ENCODE data around the gene SLC6A2. TPM values are rescaled to one million over a fixed set of nuclear protein-coding genes. Genes with fewer than 3 reads are reported as not detected.

SLC6A2 gene
- total RNA-seq, 1 donor from 2014 or later = not detected

- intact Hi-C loops (cut with micrococcal nuclease) = no loop called here
- no peaks in the 10 kb centered on the region for H3K4me1 Mint-ChIP-seq (ENCODE audit: low read depth)
- DNase-seq (ENCODE audit: low spot score) = no peak
- no peaks in the 10 kb centered on the region for H3K36me3 Mint-ChIP-seq (ENCODE audit: low read depth)
- H3K9me3 Mint-ChIP-seq = no peaks in the 10 kb centered on the region
- H3K27ac Mint-ChIP-seq = no peak overlapping the region
- H3K4me3 Mint-ChIP-seq = no peak overlapping the region
- peaks cover 7% of the 10 kb centered on the region for H3K27me3 Mint-ChIP-seq (ENCODE audit: insufficient read depth)
Measured at GRCh38 chr16:55634193-55634592, 21.6 kb upstream of the SLC6A2 start.

- peaks cover 3% of the 10 kb centered on the region for H3K27me3 Mint-ChIP-seq (ENCODE audit: insufficient read depth)
- no peaks in the 10 kb centered on the region for H3K4me1 Mint-ChIP-seq (ENCODE audit: low read depth)
- no peak overlapping the region for H3K4me3 Mint-ChIP-seq
- DNase-seq (ENCODE audit: low spot score) = no peak
- intact Hi-C loops (cut with micrococcal nuclease) = no loop called here
- H3K36me3 Mint-ChIP-seq (ENCODE audit: low read depth) = no peaks in the 10 kb centered on the region
- H3K9me3 Mint-ChIP-seq = no peaks in the 10 kb centered on the region
- no peak overlapping the region for H3K27ac Mint-ChIP-seq
Measured at GRCh38 chr16:55638256-55638655, 17.5 kb upstream of the SLC6A2 start.

GRCh38 chr16:55640701-55641327 lies 15.0 kb upstream of the SLC6A2 start:
- Mint-ChIP-seq H3K27ac (no peak overlapping the region), H3K4me1 (ENCODE audit: low read depth) (no peaks in the 10 kb centered on the region), H3K9me3 (no peaks in the 10 kb centered on the region), H3K36me3 (ENCODE audit: low read depth) (no peaks in the 10 kb centered on the region), H3K4me3 (no peak overlapping the region), H3K27me3 (ENCODE audit: insufficient read depth) (no peaks in the 10 kb centered on the region)
- intact Hi-C loops (cut with micrococcal nuclease) = no loop called here
- no peak for DNase-seq (ENCODE audit: low spot score)

GRCh38 chr16:55641430-55642056 lies 14.2 kb upstream of the SLC6A2 start:
- no peaks in the 10 kb centered on the region for H3K9me3 Mint-ChIP-seq
- intact Hi-C loops (cut with micrococcal nuclease) = no loop called here
- H3K27ac Mint-ChIP-seq = no peak overlapping the region
- H3K4me3 Mint-ChIP-seq = no peak overlapping the region
- DNase-seq (ENCODE audit: low spot score) = no peak
- no peaks in the 10 kb centered on the region for H3K27me3 Mint-ChIP-seq (ENCODE audit: insufficient read depth)
- no peaks in the 10 kb centered on the region for H3K4me1 Mint-ChIP-seq (ENCODE audit: low read depth)
- H3K36me3 Mint-ChIP-seq (ENCODE audit: low read depth) = no peaks in the 10 kb centered on the region

- H3K9me3 Mint-ChIP-seq = no peaks in the 10 kb centered on the region
- intact Hi-C loops (cut with micrococcal nuclease) = no loop called here
- no peaks in the 10 kb centered on the region for H3K27me3 Mint-ChIP-seq (ENCODE audit: insufficient read depth)
- no peak overlapping the region for H3K4me3 Mint-ChIP-seq
- no peaks in the 10 kb centered on the region for H3K4me1 Mint-ChIP-seq (ENCODE audit: low read depth)
- no peak for DNase-seq (ENCODE audit: low spot score)
- no peak overlapping the region for H3K27ac Mint-ChIP-seq
- no peaks in the 10 kb centered on the region for H3K36me3 Mint-ChIP-seq (ENCODE audit: low read depth)
Measured at GRCh38 chr16:55642611-55643010, 13.2 kb upstream of the SLC6A2 start.

- intact Hi-C loops (cut with micrococcal nuclease) = no loop called here
- H3K9me3 Mint-ChIP-seq = no peaks in the 10 kb centered on the region
- DNase-seq (ENCODE audit: low spot score) = no peak
- H3K4me1 Mint-ChIP-seq (ENCODE audit: low read depth) = no peaks in the 10 kb centered on the region
- no peak overlapping the region for H3K4me3 Mint-ChIP-seq
- no peak overlapping the region for H3K27ac Mint-ChIP-seq
- H3K36me3 Mint-ChIP-seq (ENCODE audit: low read depth) = no peaks in the 10 kb centered on the region
- no peaks in the 10 kb centered on the region for H3K27me3 Mint-ChIP-seq (ENCODE audit: insufficient read depth)
Measured at GRCh38 chr16:55643161-55643970, 12.4 kb upstream of the SLC6A2 start.

- H3K27ac Mint-ChIP-seq = no peak overlapping the region
Measured at GRCh38 chr16:55645986-55646385, 9.8 kb upstream of the SLC6A2 start.

GRCh38 chr16:55647343-55647742 lies 8.4 kb upstream of the SLC6A2 start:
- Mint-ChIP-seq H3K4me1 (ENCODE audit: low read depth) (no peaks in the 10 kb centered on the region), H3K9me3 (no peaks in the 10 kb centered on the region), H3K27me3 (ENCODE audit: insufficient read depth) (peaks cover 10% of the 10 kb centered on the region), H3K27ac (no peak overlapping the region), H3K36me3 (ENCODE audit: low read depth) (no peaks in the 10 kb centered on the region), H3K4me3 (no peak overlapping the region)
- intact Hi-C loops (cut with micrococcal nuclease) = no loop called here
- no peak for DNase-seq (ENCODE audit: low spot score)

More at GRCh38 chr16:55645986-55646385, 9.8 kb upstream of the SLC6A2 start:
- Mint-ChIP-seq H3K4me1 (ENCODE audit: low read depth) (no peaks in the 10 kb centered on the region), H3K4me3 (no peak overlapping the region), H3K36me3 (ENCODE audit: low read depth) (no peaks in the 10 kb centered on the region), H3K9me3 (no peaks in the 10 kb centered on the region), H3K27me3 (ENCODE audit: insufficient read depth) (peaks cover 7% of the 10 kb centered on the region)
- DNase-seq (ENCODE audit: low spot score) = no peak
- intact Hi-C loops (cut with micrococcal nuclease) = no loop called here

GRCh38 chr16:55647798-55648197 lies 8.0 kb upstream of the SLC6A2 start:
- Mint-ChIP-seq H3K4me3 (no peak overlapping the region), H3K36me3 (ENCODE audit: low read depth) (no peaks in the 10 kb centered on the region)

GRCh38 chr16:55651841-55652824 lies 3.7 kb upstream of the SLC6A2 start:
- H3K27ac Mint-ChIP-seq = no peak overlapping the region
- no peaks in the 10 kb centered on the region for H3K9me3 Mint-ChIP-seq
- intact Hi-C loops (cut with micrococcal nuclease) = no loop called here

More at GRCh38 chr16:55647798-55648197, 8.0 kb upstream of the SLC6A2 start:
- H3K27me3 Mint-ChIP-seq (ENCODE audit: insufficient read depth) = peaks cover 10% of the 10 kb centered on the region
- intact Hi-C loops (cut with micrococcal nuclease) = no loop called here
- no peak for DNase-seq (ENCODE audit: low spot score)
- H3K27ac Mint-ChIP-seq = no peak overlapping the region
- H3K9me3 Mint-ChIP-seq = no peaks in the 10 kb centered on the region
- no peaks in the 10 kb centered on the region for H3K4me1 Mint-ChIP-seq (ENCODE audit: low read depth)

GRCh38 chr16:55653106-55653505 lies 2.7 kb upstream of the SLC6A2 start:
- intact Hi-C loops (cut with micrococcal nuclease) = no loop called here
- peaks cover 12% of the 10 kb centered on the region for H3K27me3 Mint-ChIP-seq (ENCODE audit: insufficient read depth)
- DNase-seq (ENCODE audit: low spot score) = no peak
- H3K9me3 Mint-ChIP-seq = no peaks in the 10 kb centered on the region
- H3K27ac Mint-ChIP-seq = no peak overlapping the region
- H3K4me3 Mint-ChIP-seq = no peak overlapping the region
- no peaks in the 10 kb centered on the region for H3K4me1 Mint-ChIP-seq (ENCODE audit: low read depth)
- no peaks in the 10 kb centered on the region for H3K36me3 Mint-ChIP-seq (ENCODE audit: low read depth)

More at GRCh38 chr16:55651841-55652824, 3.7 kb upstream of the SLC6A2 start:
- no peaks in the 10 kb centered on the region for H3K36me3 Mint-ChIP-seq (ENCODE audit: low read depth)
- no peak for DNase-seq (ENCODE audit: low spot score)
- no peak overlapping the region for H3K4me3 Mint-ChIP-seq
- H3K4me1 Mint-ChIP-seq (ENCODE audit: low read depth) = no peaks in the 10 kb centered on the region
- peaks cover 12% of the 10 kb centered on the region for H3K27me3 Mint-ChIP-seq (ENCODE audit: insufficient read depth)

- Mint-ChIP-seq H3K27ac (no peak overlapping the region), H3K4me1 (ENCODE audit: low read depth) (no peaks in the 10 kb centered on the region), H3K9me3 (no peaks in the 10 kb centered on the region), H3K36me3 (ENCODE audit: low read depth) (no peaks in the 10 kb centered on the region), H3K4me3 (no peak overlapping the region), H3K27me3 (ENCODE audit: insufficient read depth) (peaks cover 5% of the 10 kb centered on the region)
- intact Hi-C loops (cut with micrococcal nuclease) = no loop called here
- no peak for DNase-seq (ENCODE audit: low spot score)
Measured at GRCh38 chr16:55655381-55655896, 349 bp upstream of the SLC6A2 start.

All from activated T-helper 1 cell treated with anti-CD3 and anti-CD28 coated beads, Interleukin-12 subunit alpha, Interleukin-12 subunit beta, Interleukin-2, Interleukin-4 antibody, amounts not matched to agents 30 ng/mL and 10 ng/mL and 1 ng/mL, durations not matched to agents 14 hours and 24 hours and 36 hours (primary cell).